Right lobe of liver (tissue), 4 donors: ENCODE results near the gene TMBIM6.

Source experiments
- CTCF ChIP-seq, 4 donors: fragments of 200-600 bp in 3 of 4; fragments of 450-650 bp in 1 of 4; IDR thresholded peaks; one replicate each; pipeline versions ENCODE4 v1.5.1 to v1.8.0; 2016 to 2022; ENCODE audit warnings: antibody characterized with exemption in 4 of 4, mild to moderate bottlenecking in 2 of 4
- POLR2A ChIP-seq: fragments of 450-650 bp; IDR thresholded peaks from one replicate; pipeline ENCODE4 v1.6.1; 2017; ENCODE audit warnings: antibody characterized with exemption, mild to moderate bottlenecking
- donor health status: DM: no; HTN: no; CAD: no.
- donor health status: DM: no; HTN: no; CAD: no.
- donor health status: DM: no; HTN: yes; CAD: no.

GRCh38 chr12:49783917-49784676, 42.7 kb downstream of the TMBIM6 start:
- TF ChIP-seq CTCF (IDR thresholded peaks at IDR 0.05) (no peak), POLR2A (no peak)
